GM12891 (cell line): ENCODE data around the gene ABCB8.

ENCODE experiments used
- PAX5 ChIP-seq: IDR thresholded peaks from 2 replicates; pipeline ENCODE4 v1.6.1; 2011; ENCODE audit warnings: low read length, moderate library complexity, mild to moderate bottlenecking; ENCODE audit not compliant: insufficient read depth, severe bottlenecking
- POLR2A ChIP-seq: IDR thresholded peaks from 2 replicates; pipeline ENCODE4 v1.6.1; 2011; ENCODE audit warnings: low read depth, low read length, control low read depth
- POLR2AphosphoS5 ChIP-seq: IDR thresholded peaks from 2 replicates; pipeline ENCODE4 v1.6.1; 2011; ENCODE audit warnings: low read depth, low read length, control low read depth
- TAF1 ChIP-seq: IDR thresholded peaks from 2 replicates; pipeline ENCODE4 v1.6.1; 2011; ENCODE audit warnings: low read depth, low read length, control low read depth

- TF ChIP-seq POLR2A = no peak
- no peak for TF ChIP-seq TAF1
- TF ChIP-seq POLR2AphosphoS5 = no peak
- TF ChIP-seq PAX5 = no peak
Measured at GRCh38 chr7:151008143-151008510, 20.1 kb upstream of the ABCB8 start.
